GM18951 (cell line): Measurements from ENCODE around the gene FBXO15.

Experiments
- POLR2A ChIP-seq: IDR thresholded peaks from 4 replicates; pipeline ENCODE4 v1.6.1; 2011; ENCODE audit warnings: mild to moderate bottlenecking; ENCODE audit not compliant: insufficient read length, insufficient read depth; ENCODE audit errors: extremely low read depth
- in situ Hi-C: fragments of 300-500 bp; cut with MboI; formaldehyde crosslinking; loops from one replicate; pipeline ENCODE4 v1.12.0; 2022; ENCODE audit warnings: low sequenced_read_pairs, mixed read lengths, inconsistent platforms; ENCODE audit not compliant: unreplicated experiment

The FBXO15 gene

DNA sequence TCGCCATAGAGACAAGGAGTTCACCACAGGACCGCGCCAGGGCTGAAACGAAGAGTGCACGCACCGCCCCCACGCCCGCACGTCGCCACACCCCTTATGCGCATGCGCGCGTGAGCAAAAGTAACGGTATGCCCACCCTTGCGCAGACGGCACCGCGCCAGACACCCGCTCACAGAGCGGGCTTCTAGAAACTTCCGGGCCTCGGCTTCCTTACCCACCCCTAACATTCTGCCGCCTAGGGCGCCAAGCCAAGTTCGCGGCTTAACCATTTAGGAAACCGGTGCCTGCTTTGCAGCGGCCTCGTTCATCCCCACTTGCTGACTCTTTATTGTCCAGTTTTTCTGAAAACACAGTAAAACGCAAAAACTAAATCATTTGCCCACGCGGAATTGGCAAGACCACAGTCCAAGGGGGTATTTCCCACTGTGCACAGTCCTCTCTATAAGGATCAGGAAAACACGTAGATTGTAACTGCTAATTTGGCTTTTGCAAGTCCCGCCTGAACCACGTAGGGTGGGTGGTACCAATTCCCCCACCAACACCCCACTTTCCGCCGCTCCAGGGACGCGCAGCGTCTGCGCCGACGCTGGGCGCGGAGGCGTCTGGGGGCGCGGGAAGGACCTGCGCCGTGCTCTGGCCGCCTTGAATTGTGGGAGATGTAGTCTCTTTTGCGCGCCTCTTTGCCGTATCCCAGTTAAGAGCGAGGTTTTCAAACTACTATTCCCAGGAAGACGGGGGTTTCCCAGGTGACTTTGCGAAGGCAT, at the start of gene FBXO15, which contains the start of gene TIMM21:
TSS of gene FBXO15 (minus strand) at position 56 of the 764 bp plus-strand sequence. CDS start at position 7, 49 bp downstream.
TSS of gene TIMM21 (plus strand) at position 745 of the 764 bp plus-strand sequence. CDS start 286 bp downstream, outside the sequence.
- peak; percentile 77 for TF ChIP-seq POLR2A
- in situ Hi-C loops = no loop called here

- TF ChIP-seq POLR2A = no peak
- in situ Hi-C loops = loop anchor here (10.0 kb wide), 2 partner anchors 148 to 358 kb away; no protein-coding TSS in a partner anchor
Measured at GRCh38 chr18:74196220-74197119, 48.8 kb upstream of the FBXO15 start.

DNA sequence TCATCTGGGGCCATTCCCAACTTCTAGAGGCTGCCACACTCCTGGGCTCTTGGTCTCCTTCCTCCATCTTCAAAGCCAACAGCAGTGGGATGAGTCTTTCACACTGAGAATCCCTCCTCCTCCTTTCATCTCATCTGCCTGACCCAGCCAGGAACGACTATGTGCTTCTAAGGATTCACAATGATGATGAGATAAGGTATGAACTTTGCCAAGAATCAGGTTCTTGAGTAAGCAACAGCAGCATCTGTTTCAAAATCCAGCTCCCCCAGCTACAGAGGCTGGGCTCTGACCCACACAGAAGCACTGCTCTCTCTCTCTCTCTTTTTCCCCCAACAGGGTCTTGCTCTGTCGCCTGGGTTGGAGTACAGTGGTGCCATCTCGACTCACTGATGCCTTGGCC, 47.1 kb upstream of the FBXO15 start:
- in situ Hi-C loops = loop anchor here (10.0 kb wide), 2 partner anchors 150 to 360 kb away; no protein-coding TSS in a partner anchor
- TF ChIP-seq POLR2A = no peak

- no peak for TF ChIP-seq POLR2A
- in situ Hi-C loops = loop anchor here (10.0 kb wide), 2 partner anchors 153 to 363 kb away; no protein-coding TSS in a partner anchor
Measured at GRCh38 chr18:74191577-74191976, 43.9 kb upstream of the FBXO15 start.

- in situ Hi-C loops = loop anchor here (10.0 kb wide), 2 partner anchors 155 to 365 kb away; no protein-coding TSS in a partner anchor
Measured at GRCh38 chr18:74190086-74190485, 42.5 kb upstream of the FBXO15 start.

GRCh38 chr18:74186661-74187060, 39.0 kb upstream of the FBXO15 start:
- in situ Hi-C loops = no loop called here

More at GRCh38 chr18:74190086-74190485, 42.5 kb upstream of the FBXO15 start:
- TF ChIP-seq POLR2A = no peak

GRCh38 chr18:74185860-74186259, 38.2 kb upstream of the FBXO15 start:
- TF ChIP-seq POLR2A = no peak
- in situ Hi-C loops = no loop called here

More at GRCh38 chr18:74186661-74187060, 39.0 kb upstream of the FBXO15 start:
- no peak for TF ChIP-seq POLR2A

DNA sequence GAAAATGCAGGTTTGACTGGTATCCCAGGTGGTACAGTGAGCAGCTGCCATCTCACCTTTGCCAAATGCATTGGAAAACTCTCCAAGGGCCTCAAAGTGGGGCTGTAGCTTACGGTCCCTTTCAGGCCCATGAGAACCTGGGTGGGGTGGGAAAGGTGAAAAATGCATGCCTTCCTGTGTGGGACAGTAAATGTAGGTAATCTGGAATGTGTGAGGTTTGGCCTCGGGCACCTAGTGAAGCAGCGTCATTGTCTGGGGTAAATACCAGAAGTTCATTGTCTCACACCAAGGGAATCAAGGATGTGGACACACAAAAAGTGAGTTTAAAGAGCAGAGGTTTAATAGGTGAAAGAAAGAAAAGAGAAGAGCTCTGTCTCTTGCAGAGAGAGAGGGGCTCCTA, 37.2 kb upstream of the FBXO15 start:
- in situ Hi-C loops = no loop called here
- TF ChIP-seq POLR2A = no peak

- in situ Hi-C loops = no loop called here
Measured at GRCh38 chr18:74183130-74183529, 35.5 kb upstream of the FBXO15 start.

DNA sequence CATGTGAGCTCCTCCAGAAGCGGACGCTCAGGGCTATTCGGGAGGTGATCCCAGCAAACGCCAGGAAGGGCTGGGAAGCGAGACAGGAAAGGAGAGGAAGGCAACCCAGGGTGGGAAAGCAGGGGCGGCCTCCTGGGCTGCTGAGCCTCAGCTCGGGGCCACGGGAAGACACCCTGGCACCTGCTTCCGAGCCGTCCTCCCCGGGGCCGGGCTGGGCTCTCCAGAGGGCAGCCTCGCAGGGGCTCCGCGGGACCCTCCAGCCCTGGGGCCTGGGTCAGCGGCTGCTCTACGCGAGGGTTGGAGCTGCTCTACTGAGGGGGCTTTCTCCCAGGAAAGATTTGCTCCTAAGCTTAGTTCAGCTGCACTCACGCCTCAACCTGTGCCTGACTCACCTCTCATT, 34.7 kb upstream of the FBXO15 start:
- in situ Hi-C loops = no loop called here
- no peak for TF ChIP-seq POLR2A

More at GRCh38 chr18:74183130-74183529, 35.5 kb upstream of the FBXO15 start:
- no peak for TF ChIP-seq POLR2A

GRCh38 chr18:74179623-74180199, 32.1 kb upstream of the FBXO15 start:
- no peak for TF ChIP-seq POLR2A
- in situ Hi-C loops = no loop called here

GRCh38 chr18:74178884-74179283, 31.2 kb upstream of the FBXO15 start:
- in situ Hi-C loops = no loop called here
- no peak for TF ChIP-seq POLR2A

DNA sequence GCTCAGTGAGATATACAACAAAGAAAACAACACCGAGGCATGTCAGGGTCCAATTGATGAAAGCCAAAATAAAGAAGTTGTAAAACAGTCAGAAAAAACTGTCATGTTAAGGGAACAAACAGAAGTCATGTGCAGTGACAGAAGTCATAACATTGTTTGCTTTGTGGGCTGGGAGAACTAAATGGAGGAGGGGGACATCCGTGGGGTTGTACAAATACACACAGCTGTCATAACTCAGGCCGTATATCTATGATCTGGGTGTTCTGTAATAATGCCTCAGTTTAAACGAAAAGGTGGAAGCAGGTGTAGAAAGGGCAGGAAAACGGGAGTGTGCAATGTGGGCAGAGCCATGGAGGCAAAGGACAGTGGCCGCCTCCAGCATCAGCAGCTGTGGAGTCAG, 28.0 kb upstream of the FBXO15 start:
- in situ Hi-C loops = no loop called here
- TF ChIP-seq POLR2A = no peak
